ENCODE results near the gene LOXHD1.

- no peak for TF ChIP-seq CTCF (IDR thresholded peaks at IDR 0.05 in 2 of 3, conservative IDR thresholded peaks at IDR 0.05 in 1 of 3; ENCODE audit: control insufficient read depth in 2 of 3, extremely low read depth in 1 of 3, insufficient read depth in 1 of 3, low read depth in 3 of 3, low read length in 3 of 3)
- TF ChIP-seq CEBPB (IDR thresholded peaks at IDR 0.05; ENCODE audit: borderline replicate concordance in 1 of 2, low read depth in 2 of 2, low read length in 2 of 2), result no peak
- TF ChIP-seq RB1 (IDR thresholded peaks at IDR 0.05; ENCODE audit: borderline replicate concordance), result no peak
- TF ChIP-seq JUNB (IDR thresholded peaks at IDR 0.05), result no peak
- TF ChIP-seq, protein P1, sequence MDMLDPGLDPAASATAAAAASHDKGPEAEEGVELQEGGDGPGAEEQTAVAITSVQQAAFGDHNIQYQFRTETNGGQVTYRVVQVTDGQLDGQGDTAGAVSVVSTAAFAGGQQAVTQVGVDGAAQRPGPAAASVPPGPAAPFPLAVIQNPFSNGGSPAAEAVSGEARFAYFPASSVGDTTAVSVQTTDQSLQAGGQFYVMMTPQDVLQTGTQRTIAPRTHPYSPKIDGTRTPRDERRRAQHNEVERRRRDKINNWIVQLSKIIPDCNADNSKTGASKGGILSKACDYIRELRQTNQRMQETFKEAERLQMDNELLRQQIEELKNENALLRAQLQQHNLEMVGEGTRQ (IDR thresholded peaks at IDR 0.05; ENCODE audit: borderline replicate concordance, low read depth, low read length), result no peak
- no peak for TF ChIP-seq KLF5 (IDR thresholded peaks at IDR 0.05; ENCODE audit: partially characterized antibody)
These were observed 37.0 kb upstream of the LOXHD1 start for GRCh38 chr18:46693996-46694395.

Data from GM12878 (cell line).